ENCODE measurements around the gene TOP3B. TPM values are rescaled to one million over a fixed set of nuclear protein-coding genes. Genes with fewer than 3 reads are reported as not detected.

TOP3B gene
- total and polyA plus RNA-seq, 8 donors: 22.5 to 43.5 (median 30.6) TPM

GRCh38 chr22:21923163-21923561 is 59.4 kb downstream of the TOP3B start:
- H3K9me3 ChIP-seq: no peaks in the 10 kb centered on the region
- H3K36me3 ChIP-seq: peaks cover 0 to 90% of the 10 kb centered on the region in 2 donors
- H3K27ac ChIP-seq: no peak overlapping the region
- H3K27me3 ChIP-seq: no peaks in the 10 kb centered on the region
- intact Hi-C loops (cut with DNase I): no loop called here
- peak in 1 of 4 donors; percentile 49 for DNase-seq
- no peak for TF ChIP-seq CTCF (IDR thresholded peaks at IDR 0.05)
- H3K4me3 ChIP-seq: no peak overlapping the region
- no peaks in the 10 kb centered on the region for H3K4me1 ChIP-seq
- no peak for ATAC-seq

GRCh38 chr22:21922370-21923162 is 60.0 kb downstream of the TOP3B start:
- no peaks in the 10 kb centered on the region for H3K9me3 ChIP-seq
- no peaks in the 10 kb centered on the region for H3K4me1 ChIP-seq
- intact Hi-C loops (cut with DNase I): no loop called here
- DNase-seq (peak in 1 of 4 donors; percentile 53), ATAC-seq (no peak)
- H3K27ac ChIP-seq: no peak overlapping the region
- H3K27me3 ChIP-seq: no peaks in the 10 kb centered on the region
- H3K4me3 ChIP-seq: no peak overlapping the region
- TF ChIP-seq CTCF (IDR thresholded peaks at IDR 0.05): no peak
- H3K36me3 ChIP-seq: peaks cover 0 to 84% of the 10 kb centered on the region in 2 donors

GRCh38 chr22:21921729-21922128 is 60.9 kb downstream of the TOP3B start:
- H3K4me3 ChIP-seq: no peak overlapping the region
- no peaks in the 10 kb centered on the region for H3K9me3 ChIP-seq
- no peak overlapping the region for H3K27ac ChIP-seq
- no peaks in the 10 kb centered on the region for H3K4me1 ChIP-seq
- ATAC-seq (no peak), DNase-seq (peak in 1 of 4 donors; percentile 55)
- intact Hi-C loops (cut with DNase I): no loop called here
- H3K36me3 ChIP-seq: peaks cover 0 to 76% of the 10 kb centered on the region in 2 donors
- TF ChIP-seq CTCF (IDR thresholded peaks at IDR 0.05): no peak
- H3K27me3 ChIP-seq: no peaks in the 10 kb centered on the region

- H3K36me3 ChIP-seq: peaks cover 0 to 71% of the 10 kb centered on the region in 2 donors
- H3K4me1 ChIP-seq: no peaks in the 10 kb centered on the region
- ATAC-seq: no peak
Measured at GRCh38 chr22:21921184-21921721, 61.3 kb downstream of the TOP3B start.

More at GRCh38 chr22:21921184-21921721, 61.3 kb downstream of the TOP3B start:
- Histone ChIP-seq H3K27ac (no peak overlapping the region), H3K9me3 (no peaks in the 10 kb centered on the region), H3K27me3 (no peaks in the 10 kb centered on the region), H3K4me3 (no peak overlapping the region)
- intact Hi-C loops (cut with DNase I): no loop called here
- no peak for TF ChIP-seq CTCF (IDR thresholded peaks at IDR 0.05)
- DNase-seq: peak in 1 of 4 donors; percentile 60

Data from left lung (tissue), 10 donors.